KOPT-K1 (cell line): ENCODE results near the gene PON2.

Source experiments
- H3K27ac ChIP-seq: fragments of 200-600 bp; sonication (generic); 2 replicates; pipeline ENCODE4 v1.5.1; 2016; ENCODE audit warnings: antibody characterized with exemption, mild to moderate bottlenecking, low read depth, low read length; ENCODE audit not compliant: poor library complexity, severe bottlenecking
- H3K36me3 ChIP-seq: fragments of 200-600 bp; sonication (generic); 2 replicates; pipeline ENCODE4 v1.5.1; 2017; ENCODE audit warnings: antibody characterized with exemption, mild to moderate bottlenecking, low read length, moderate library complexity; ENCODE audit not compliant: insufficient read depth
- H3K9me3 ChIP-seq: fragments of 200-600 bp; sonication (generic); 2 replicates; pipeline ENCODE4 v1.5.1; 2017; ENCODE audit warnings: antibody characterized with exemption, low read length, mild to moderate bottlenecking; ENCODE audit not compliant: insufficient read depth, poor library complexity, severe bottlenecking

The PON2 gene

DNA sequence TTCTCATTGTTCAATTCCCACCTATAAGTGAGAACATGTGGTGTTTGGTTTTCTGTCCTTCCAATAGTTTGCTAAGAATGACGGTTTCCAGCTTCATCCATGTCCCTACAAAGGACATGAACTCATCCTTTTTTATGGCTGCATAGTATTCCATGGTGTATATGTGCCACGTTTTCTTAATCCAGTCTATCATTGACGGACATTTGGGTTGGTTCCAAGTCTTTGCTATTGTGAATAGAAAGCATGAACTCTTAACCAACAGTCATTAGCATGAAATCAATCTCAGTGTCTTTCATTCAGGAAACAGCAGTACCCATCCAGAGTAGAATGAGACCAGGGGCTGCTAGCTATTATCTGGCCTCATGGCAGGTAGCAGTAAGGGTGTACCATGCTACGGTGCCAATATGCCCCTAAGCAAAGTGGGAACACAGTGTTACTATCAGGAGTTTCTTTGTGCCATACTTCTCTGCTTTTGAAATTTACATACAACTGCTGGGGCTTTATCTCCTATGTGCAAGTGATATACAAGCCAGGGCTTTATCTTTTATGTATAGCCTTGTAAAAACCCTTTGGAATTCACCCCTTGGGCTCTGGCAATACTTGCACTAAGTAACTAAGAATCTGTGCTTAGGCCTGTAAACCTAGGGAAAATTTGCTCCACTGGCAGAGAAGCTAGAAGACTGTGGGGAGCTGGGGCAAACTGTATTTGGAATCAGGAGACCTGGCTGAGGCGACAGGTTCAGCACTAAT is 5.4 kb downstream of the PON2 start:
- Histone ChIP-seq H3K27ac (no peak overlapping the region), H3K9me3 (no peaks in the 10 kb centered on the region)

DNA sequence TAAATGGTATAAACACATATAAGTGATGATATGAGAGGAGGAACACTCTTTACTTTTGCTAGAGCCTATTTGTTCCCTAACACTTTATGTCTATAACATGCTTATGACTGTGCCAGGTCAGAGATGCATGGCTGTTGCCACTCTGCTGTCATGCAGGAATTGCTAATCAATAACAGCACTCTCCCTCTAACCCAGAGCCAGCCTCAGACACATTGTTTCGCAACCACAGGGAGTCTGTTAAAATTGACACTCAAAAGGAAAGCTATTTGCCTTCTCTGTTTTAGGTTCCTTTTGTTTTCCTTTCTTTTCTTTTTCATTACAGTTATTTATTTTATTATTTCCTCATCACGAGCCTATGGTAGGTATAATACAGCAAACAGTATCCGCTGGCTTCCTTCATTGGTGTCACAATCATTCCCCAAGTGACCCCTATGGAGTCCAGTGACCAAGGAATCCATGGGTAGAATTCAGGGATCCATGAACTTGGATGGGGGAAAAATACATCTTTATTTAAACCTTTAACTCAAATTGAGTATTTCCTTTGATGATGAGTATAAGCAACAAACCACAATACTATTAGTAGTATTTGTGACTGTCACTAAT is 6.8 kb downstream of the PON2 start:
- Histone ChIP-seq H3K9me3 (no peaks in the 10 kb centered on the region), H3K36me3 (no peaks in the 10 kb centered on the region), H3K27ac (no peak overlapping the region)

More for the DNA sequence above, 5.4 kb downstream of the PON2 start:
- no peaks in the 10 kb centered on the region for H3K36me3 ChIP-seq

DNA sequence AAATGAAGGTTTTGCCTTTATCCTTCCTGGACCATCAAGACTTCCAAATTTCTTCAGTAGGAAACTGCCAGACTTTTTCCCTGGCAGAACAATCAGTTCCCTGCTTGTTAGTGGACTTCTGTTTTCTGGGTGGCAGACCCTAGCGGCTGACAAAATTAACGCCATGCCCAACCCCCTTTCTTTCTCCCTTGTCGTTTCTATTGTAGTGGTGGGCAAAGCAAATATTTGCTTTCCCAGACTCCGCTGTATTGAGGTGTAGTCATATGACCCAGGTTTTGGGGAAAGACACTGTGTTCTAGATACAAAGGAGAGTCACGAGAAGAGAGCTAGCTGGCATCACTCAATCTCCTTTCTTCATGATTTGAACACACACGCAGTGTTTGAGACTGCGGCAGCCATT is 7.7 kb downstream of the PON2 start:
- Histone ChIP-seq H3K27ac (no peak overlapping the region), H3K36me3 (no peaks in the 10 kb centered on the region), H3K9me3 (no peaks in the 10 kb centered on the region)

DNA sequence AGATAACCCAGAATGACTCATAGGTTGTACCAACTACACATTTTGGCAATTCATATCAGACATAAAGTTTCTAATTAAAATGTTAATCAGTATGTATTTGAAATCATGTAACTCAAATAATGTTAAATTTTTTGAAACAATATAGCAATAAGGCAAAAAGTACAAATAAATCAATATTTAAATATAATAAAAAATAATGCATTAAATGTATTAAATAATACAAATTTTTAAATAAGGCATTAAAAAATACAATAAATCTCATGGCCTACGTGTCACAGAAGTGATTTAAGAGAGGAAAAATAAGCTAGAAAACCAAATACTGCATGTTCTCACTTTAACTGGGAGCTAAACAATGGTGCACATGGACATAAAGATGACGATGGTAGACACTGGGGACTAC is 9.1 kb downstream of the PON2 start:
- H3K27ac ChIP-seq = no peak overlapping the region
- H3K36me3 ChIP-seq = no peaks in the 10 kb centered on the region

DNA sequence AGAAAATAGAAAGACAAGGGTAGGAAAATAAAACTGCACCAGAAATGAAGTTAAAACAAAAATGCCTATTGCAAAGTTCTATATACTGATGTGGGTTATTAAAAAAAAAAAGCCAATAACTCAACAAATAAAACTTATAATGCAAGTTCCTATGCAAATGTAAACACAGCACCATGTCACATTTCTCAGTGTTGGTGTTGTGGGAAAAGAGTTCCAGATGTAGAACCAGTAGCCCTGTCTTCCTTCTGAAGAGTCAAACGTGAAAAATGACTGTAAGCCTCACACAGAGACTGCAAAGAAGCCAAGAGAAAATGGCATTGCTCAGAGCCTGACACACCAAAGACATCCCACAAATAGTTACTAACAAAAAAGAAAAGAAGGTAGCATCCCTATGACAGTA is 10.1 kb downstream of the PON2 start:
- H3K27ac ChIP-seq = no peak overlapping the region
- no peaks in the 10 kb centered on the region for H3K9me3 ChIP-seq
- H3K36me3 ChIP-seq = no peaks in the 10 kb centered on the region

More for the DNA sequence above, 9.1 kb downstream of the PON2 start:
- H3K9me3 ChIP-seq = no peaks in the 10 kb centered on the region

DNA sequence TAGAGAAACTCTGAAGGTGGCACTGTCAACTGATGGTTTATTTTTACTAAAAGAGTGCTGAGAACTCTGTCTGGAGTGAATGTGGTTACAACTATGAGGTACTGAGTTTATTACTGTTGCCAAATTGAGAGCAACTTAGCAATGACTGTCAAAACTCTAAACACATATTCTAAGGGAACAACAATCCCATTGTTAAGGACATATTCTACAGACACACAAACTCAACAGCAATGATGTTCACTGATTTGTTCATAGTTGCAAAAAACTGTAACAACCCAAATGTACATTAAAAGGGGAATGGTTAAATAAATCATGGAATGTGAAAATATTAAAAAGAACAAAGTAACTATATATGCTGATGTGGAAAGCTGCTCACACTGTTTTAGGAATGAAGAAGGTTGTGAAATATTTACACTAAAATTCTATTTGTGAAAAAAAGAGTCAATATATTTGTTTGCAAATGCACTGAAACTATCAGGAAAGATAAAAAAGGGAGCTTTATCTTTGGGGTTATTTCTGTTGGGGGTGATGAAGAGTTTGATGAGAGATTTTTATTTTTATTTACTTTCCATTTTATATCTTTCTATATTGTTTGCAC is 12.9 kb downstream of the PON2 start:
- no peaks in the 10 kb centered on the region for H3K36me3 ChIP-seq
- H3K9me3 ChIP-seq = no peaks in the 10 kb centered on the region

DNA sequence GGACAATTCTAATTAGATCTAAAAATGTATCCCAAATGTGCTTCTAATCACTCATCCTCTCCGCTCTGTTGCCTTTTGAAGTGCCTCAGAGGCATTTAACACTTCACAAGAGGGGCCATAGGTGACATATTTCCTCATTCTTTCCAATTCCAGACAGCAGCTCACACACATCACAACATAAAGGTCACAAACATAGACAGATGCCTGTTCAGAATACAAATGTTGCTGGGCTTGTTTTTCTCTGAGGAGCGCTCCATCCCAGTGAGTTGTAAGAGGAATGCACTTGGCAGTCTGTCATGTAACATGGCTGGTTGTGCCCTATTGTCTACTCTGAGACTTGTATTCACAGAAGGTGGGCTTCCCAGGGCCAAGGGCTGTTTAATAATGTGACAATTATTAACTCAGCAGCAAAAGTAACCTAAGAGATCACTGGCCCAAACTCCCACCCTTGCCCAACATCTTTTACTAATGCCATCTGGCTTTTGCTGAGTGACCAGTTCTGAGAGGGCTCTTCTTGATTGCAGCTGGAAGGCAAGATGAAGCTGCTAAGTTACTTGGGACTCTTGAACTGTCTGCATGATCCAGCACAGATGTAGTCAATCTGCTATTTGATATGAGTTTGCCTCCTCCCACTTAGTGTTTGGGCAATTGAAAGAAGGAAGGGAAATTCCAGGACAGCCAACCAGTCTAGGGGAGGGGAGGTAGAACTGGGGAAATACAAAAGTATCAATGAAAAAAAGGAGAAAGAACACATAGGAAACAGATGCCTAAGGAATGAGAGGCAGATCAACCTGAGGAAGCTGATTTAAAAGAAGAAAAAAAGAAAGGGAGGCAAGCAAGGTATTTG is 13.6 kb downstream of the PON2 start:
- H3K36me3 ChIP-seq = no peaks in the 10 kb centered on the region
- H3K27ac ChIP-seq = no peak overlapping the region
- H3K9me3 ChIP-seq = no peaks in the 10 kb centered on the region

More for the DNA sequence above, 12.9 kb downstream of the PON2 start:
- no peak overlapping the region for H3K27ac ChIP-seq

DNA sequence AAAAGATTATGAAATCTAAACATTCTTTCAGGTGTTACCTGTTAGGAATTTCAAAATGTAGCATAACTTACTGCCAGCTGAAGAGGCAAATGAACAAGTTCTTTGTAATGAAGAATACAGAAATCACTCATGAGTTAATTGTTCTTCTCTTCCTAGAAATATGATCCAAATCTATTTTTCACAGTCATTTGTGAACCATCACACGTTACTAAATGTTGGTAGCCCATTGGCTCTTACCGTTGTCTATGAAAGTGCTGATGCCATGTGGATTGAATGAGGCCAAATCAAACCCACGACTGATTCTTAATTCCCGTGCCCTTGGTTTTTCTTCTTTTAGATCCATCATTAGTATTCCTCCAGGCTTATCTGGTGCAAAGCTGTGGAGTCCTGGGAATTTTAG is 22.8 kb downstream of the PON2 start:
- Histone ChIP-seq H3K36me3 (no peaks in the 10 kb centered on the region), H3K27ac (no peak overlapping the region)

DNA sequence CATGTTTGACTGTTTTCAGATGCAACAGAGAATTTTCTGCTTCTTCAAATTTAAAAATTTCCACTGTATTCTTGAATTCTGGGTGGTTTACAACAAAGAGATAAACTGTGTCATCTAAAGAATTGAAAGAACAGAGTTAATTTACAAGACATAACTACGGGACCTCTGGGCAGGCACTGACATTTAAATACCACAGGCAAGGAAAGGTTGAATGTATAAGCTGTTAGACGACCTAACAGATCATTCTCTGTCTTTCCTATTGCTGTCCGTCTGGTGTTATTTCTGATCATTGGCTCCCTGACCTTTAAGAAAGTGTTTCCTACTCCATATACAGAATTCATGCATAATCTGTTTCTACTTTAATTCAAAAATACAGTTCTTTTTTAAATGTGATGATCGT is 23.2 kb downstream of the PON2 start:
- Histone ChIP-seq H3K9me3 (no peaks in the 10 kb centered on the region), H3K36me3 (no peaks in the 10 kb centered on the region), H3K27ac (no peak overlapping the region)

More for the DNA sequence above, 22.8 kb downstream of the PON2 start:
- H3K9me3 ChIP-seq = no peaks in the 10 kb centered on the region

DNA sequence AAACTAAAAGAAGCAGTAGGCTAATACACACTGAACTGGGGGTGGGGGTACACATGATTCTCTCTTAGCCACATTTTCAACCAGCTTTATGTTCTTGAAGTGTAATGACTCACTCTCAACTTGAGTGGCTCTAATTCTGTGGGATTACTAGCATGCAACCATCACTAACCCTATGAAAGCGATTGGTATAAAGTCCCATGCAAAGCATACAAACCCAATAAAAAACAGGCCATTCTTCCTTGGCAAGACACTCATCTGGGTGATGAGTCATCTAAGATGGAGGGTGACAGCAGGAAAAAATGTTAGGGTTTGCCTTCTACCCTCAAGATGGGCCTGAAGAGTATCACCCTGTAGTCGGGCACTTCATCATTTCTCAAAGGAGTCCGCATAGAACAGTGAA is 23.8 kb downstream of the PON2 start:
- H3K27ac ChIP-seq = no peak overlapping the region
- H3K36me3 ChIP-seq = no peaks in the 10 kb centered on the region

DNA sequence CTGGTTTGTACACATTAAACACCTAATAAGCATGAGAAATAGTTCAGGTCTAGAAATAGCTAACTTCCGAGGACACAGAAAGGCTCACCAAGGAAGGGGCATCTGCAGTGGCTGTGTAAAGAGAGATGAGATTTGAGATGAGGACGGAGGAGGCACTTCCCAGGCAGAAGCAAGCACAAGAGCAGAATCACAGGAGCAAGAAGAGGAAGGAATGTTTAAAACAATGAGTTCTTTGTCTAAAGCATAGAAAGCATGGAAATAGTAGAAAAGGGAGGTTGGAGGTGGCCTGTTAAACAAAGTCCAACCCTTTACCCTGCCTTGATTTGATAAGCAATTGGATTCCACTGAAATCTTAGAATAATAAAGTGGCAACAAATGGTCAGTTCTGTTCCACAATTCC is 27.1 kb downstream of the PON2 start:
- H3K36me3 ChIP-seq = no peaks in the 10 kb centered on the region

More for the DNA sequence above, 23.8 kb downstream of the PON2 start:
- no peaks in the 10 kb centered on the region for H3K9me3 ChIP-seq

DNA sequence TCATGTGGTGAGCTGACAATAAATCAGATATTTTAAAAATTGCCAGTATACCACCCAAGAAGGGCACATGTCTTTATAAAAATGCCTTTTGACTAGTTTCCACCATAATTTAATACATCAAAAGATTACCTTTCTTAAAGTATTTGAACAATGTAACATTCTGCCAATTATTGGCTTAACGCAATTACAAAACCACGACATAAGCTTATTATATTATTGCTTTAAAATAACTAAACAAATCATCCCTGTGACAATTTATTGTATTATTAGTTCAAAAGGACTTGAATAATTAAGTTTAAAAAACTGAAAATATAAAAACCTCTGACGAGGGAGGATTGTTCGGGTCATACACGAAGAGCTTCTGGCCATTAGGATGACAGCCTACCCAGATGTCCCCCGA is 29.0 kb downstream of the PON2 start:
- H3K9me3 ChIP-seq = no peaks in the 10 kb centered on the region
- H3K27ac ChIP-seq = no peak overlapping the region
- H3K36me3 ChIP-seq = no peaks in the 10 kb centered on the region

More for the DNA sequence above, 27.1 kb downstream of the PON2 start:
- Histone ChIP-seq H3K27ac (no peak overlapping the region), H3K9me3 (no peaks in the 10 kb centered on the region)

DNA sequence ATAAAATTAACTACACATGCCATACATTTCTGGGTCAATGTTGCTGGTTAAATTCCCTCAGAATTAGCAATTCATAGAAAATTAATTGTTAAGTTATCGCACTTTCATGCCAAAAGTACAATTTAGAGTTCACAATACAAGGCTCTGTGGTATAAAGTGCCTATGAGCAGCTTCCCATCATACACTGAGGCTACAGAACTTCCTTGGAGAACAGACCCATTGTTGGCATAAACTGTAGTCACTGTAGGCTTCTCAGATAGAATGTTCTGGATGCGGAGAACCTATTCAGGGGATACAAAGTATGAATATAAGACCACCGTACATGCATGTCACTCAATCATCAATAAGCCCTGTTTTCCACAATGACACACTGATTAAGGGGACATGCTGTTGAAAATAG is 29.6 kb downstream of the PON2 start:
- Histone ChIP-seq H3K9me3 (no peaks in the 10 kb centered on the region), H3K27ac (no peak overlapping the region), H3K36me3 (no peaks in the 10 kb centered on the region)

DNA sequence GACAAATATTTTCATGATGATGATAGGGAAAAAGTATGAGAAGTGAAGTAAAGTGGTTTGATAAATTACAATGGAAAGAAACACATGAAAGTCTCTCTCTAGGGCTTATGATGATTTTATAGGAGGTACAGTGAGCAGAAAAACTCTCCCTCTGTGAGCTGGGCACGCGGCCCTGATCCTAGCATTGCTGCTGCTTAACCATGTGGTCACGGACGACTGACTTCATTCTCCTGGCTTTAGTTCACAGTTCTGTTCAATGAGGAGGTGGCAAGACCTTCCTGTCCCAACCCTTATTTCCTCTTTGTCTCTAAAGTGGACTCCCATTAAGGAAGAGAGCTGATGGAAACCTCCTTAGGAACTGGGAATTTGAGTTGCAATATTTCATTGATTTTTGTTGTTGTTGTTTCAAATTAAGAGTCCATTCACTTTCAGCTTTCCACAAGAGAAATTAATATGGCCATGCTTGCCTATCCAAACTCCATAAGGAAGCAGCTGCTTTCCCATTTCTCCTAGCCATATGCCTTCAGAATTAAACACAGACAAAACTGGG is 30.4 kb downstream of the PON2 start:
- Histone ChIP-seq H3K36me3 (no peaks in the 10 kb centered on the region), H3K27ac (no peak overlapping the region), H3K9me3 (no peaks in the 10 kb centered on the region)
